ENCODE measurements around the gene COP1. TPM values are rescaled to one million over a fixed set of nuclear protein-coding genes. Genes with fewer than 3 reads are reported as not detected.
"Not testable (repeated sequence)": the region's sequence is repeated elsewhere in the genome, so short reads cannot be mapped to it uniquely, and the experiment has no call there.

COP1 gene
- total RNA-seq: 22.8 TPM
- long read RNA-seq, transcript COP1-204 (20 exons, 3,033 nt): major isoform, 23 of 58 reads
- long read RNA-seq, partial matches to known transcripts: 4 of 58 reads
- long read RNA-seq, other reads (novel, unspliced or antisense): 29 of 58 reads

GRCh38 chr1:176206961-176207902 is at the start of gene COP1:
Gene COP1, minus strand, starts transcription at chr1:176207286. Its CDS starts 308 bp downstream, at chr1:176206978.
- intact Hi-C loops (cut with DNase I): loop anchor here (10.0 kb wide), 1 partner anchor 1182 kb away; the partner anchor contains the start of gene MRPS14
- DNase-seq (ENCODE audit: low spot score): peak; percentile 99

DNA sequence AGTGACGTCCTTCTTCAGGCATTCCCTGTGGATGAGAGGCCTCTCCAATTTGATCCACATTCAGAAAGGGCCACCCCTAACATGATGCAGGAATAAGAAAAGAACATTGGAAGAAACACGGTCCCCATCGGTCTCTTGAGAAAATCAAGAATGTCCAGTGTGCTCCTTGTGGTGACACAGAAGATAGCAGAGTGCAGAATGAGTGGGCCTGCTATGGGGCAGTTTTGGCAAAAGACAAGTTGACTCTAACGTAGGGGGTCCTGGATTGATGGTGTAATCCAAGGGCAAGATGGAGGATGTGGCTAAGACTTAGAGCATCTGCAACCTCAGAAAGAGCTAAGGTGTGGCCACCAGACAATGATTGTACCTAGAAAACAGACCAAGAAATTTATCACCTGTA is 45.1 kb upstream of the COP1 start:
- intact Hi-C loops (cut with DNase I): no loop called here
- DNase-seq (ENCODE audit: low spot score): no peak

DNA sequence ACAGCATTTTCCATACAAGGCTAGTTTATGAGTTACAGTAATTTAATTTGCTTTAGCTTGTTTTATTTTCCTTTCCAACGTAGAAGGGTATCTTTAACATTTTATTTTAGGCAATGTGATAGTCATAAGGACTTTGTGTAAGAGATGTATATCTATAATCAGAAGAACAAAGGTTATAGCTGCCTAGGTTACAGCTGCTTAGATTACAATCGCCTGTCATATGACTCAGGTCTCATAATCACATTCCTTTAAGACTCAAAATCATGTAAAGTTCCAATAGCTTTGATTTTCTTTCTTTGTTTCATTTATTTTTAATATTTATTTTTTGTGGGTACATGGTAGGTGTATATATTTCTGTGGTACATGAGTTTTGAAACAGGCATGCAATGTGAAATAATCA is 37.8 kb upstream of the COP1 start:
- DNase-seq (ENCODE audit: low spot score): no peak
- intact Hi-C loops (cut with DNase I): no loop called here

- intact Hi-C loops (cut with DNase I): no loop called here
- no peak for DNase-seq (ENCODE audit: low spot score)
These were observed 36.7 kb upstream of the COP1 start for GRCh38 chr1:176243746-176244145.

GRCh38 chr1:176241385-176242015 is 34.4 kb upstream of the COP1 start:
- intact Hi-C loops (cut with DNase I): no loop called here
- DNase-seq (ENCODE audit: low spot score): no peak

- intact Hi-C loops (cut with DNase I); DNase-seq (ENCODE audit: low spot score): not testable (repeated sequence)
These were observed 26.6 kb upstream of the COP1 start for GRCh38 chr1:176233657-176234056.

DNA sequence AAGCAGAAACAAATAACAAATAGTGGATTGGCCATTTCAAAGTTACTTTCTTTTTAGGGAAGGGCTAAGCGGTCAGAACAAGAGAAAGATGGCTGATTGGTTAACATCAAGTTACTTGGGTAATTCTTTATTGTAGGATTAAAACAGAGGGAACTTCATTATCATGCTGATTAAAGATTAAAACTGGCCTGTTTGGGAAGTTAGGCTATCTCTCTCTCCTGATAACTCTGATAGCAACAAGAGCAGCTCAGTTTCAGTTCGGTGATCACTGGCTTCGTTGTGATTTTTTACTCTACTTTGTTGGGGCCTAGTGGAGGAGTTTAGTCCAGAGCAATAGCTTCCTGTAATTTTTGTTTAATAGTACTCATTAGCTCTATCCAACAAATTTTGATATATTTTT is 20.5 kb upstream of the COP1 start:
- intact Hi-C loops (cut with DNase I): no loop called here
- DNase-seq (ENCODE audit: low spot score): no peak

DNA sequence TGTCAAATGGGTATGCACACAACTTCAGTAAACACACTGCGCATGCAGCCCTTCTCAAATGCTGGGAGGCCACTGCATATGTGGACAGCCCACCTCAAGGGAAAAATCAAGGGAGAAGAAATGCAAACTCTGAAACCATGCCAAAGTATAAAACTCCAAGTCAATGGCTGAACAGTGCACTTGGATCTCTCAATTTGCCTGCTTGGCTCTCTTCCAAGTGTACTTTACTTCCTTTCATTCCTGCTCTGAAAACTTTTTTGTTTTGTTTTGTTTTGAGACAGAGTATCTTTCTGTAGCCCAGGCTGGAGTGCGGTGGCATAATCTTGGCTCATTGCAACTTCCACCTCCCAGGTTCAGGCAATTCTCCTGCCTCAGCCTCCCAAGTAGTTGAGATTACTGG is 18.8 kb upstream of the COP1 start:
- no peak for DNase-seq (ENCODE audit: low spot score)
- intact Hi-C loops (cut with DNase I): no loop called here

DNA sequence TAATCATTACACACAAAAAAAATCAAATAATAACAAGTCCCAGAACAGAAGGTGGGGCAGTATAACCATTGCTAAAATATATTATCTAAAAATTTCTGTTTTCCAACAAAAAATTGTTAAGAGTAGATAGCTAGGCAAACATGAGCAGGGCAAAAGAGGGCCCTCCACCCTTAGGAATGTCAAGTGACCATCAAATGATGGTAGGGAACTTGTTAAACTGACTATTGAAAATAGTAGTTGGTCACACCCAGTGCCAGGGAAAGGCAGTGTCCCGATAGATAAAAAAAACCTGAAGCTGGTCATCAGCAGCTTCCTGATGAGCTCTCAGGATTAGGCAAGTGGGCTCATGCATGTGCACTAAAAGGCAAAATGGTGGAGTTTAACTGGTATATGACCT is 18.4 kb upstream of the COP1 start:
- no peak for DNase-seq (ENCODE audit: low spot score)
- intact Hi-C loops (cut with DNase I): no loop called here

GRCh38 chr1:176222196-176222595 is 15.1 kb upstream of the COP1 start:
- no peak for DNase-seq (ENCODE audit: low spot score)
- intact Hi-C loops (cut with DNase I): no loop called here

GRCh38 chr1:176220100-176220689 is 13.1 kb upstream of the COP1 start:
- intact Hi-C loops (cut with DNase I): no loop called here
- no peak for DNase-seq (ENCODE audit: low spot score)

- DNase-seq (ENCODE audit: low spot score): no peak
- intact Hi-C loops (cut with DNase I): no loop called here
These were observed 10.5 kb upstream of the COP1 start for GRCh38 chr1:176217461-176218099.

DNA sequence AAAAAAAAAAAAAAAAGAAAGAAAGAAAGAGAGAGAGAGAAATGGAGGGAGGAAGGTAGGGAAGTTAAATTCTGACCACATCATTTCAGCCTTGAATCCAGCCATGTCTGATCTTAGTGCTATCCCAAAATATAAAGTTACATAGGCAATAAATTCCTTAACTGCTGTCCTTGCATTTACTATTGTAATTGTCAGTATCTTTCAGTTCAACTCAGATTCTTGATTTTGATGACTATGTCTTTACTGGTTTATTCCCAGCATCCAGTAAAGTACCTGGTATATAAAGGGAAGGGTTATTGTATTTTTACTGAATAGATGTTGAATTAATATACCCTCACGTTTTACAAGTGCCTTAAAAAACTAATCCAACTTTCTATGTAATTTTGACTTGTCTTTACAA is 8.9 kb upstream of the COP1 start:
- intact Hi-C loops (cut with DNase I): no loop called here
- no peak for DNase-seq (ENCODE audit: low spot score)

GRCh38 chr1:176211396-176212165 is 4.5 kb upstream of the COP1 start:
- intact Hi-C loops (cut with DNase I): no loop called here

GRCh38 chr1:176208034-176208433 is 948 bp upstream of the COP1 start:
- no peak for DNase-seq (ENCODE audit: low spot score)
- intact Hi-C loops (cut with DNase I): loop anchor here (10.0 kb wide), 1 partner anchor 1183 kb away; the partner anchor contains the start of gene MRPS14

More at GRCh38 chr1:176211396-176212165, 4.5 kb upstream of the COP1 start:
- no peak for DNase-seq (ENCODE audit: low spot score)

GRCh38 chr1:176206006-176206960 is 803 bp downstream of the COP1 start:
- intact Hi-C loops (cut with DNase I): loop anchor here (10.0 kb wide), 1 partner anchor 1181 kb away; the partner anchor contains the start of gene MRPS14
- no peak for DNase-seq (ENCODE audit: low spot score)

GRCh38 chr1:176205332-176205914 is 1.7 kb downstream of the COP1 start:
- DNase-seq (ENCODE audit: low spot score): no peak
- intact Hi-C loops (cut with DNase I): loop anchor here (10.0 kb wide), 1 partner anchor 1181 kb away; the partner anchor contains the start of gene MRPS14

All from cardiac septum (tissue), 1 donor.